CD4-positive, CD25-positive, alpha-beta regulatory T cell (primary cell): ENCODE measurements around the gene ACCSL. TPM values are rescaled to one million over a fixed set of nuclear protein-coding genes. Genes with fewer than 3 reads are reported as not detected.

Experiments used
- ATAC-seq, 2 donors: fragments of 150-1000 bp; cut with Tn5 transposase; one replicate each; pipeline ENCODE4 v1.10.0; 2021; ENCODE audit warnings: low read depth in 2 of 2, moderate number of reproducible peaks in 2 of 2, moderate library complexity in 1 of 2
- DNase-seq, 3 donors: peaks; one replicate each; pipeline versions ENCODE4 v3.0.0 to v3.0.0-alpha.2; 2012 to 2022; ENCODE audit warnings: mixed read lengths in 1 of 3
- H3K27ac ChIP-seq: one replicate; pipeline ENCODE4 v1.7.0; 2013; ENCODE audit warnings: mild to moderate bottlenecking, low read length; ENCODE audit not compliant: insufficient read depth, poor library complexity, severe bottlenecking
- H3K27me3 ChIP-seq: one replicate; pipeline ENCODE4 v1.7.0; 2013; ENCODE audit warnings: low read length; ENCODE audit not compliant: control insufficient read depth, insufficient read depth
- H3K36me3 ChIP-seq: one replicate; pipeline ENCODE4 v1.7.0; 2013; ENCODE audit warnings: mild to moderate bottlenecking, low read length, moderate library complexity; ENCODE audit not compliant: control insufficient read depth, insufficient read depth
- H3K4me1 ChIP-seq: 2 replicates; pipeline ENCODE4 v1.7.0; 2013; ENCODE audit warnings: mild to moderate bottlenecking, low read length; ENCODE audit not compliant: insufficient read depth, control insufficient read depth, poor library complexity, severe bottlenecking
- H3K4me3 ChIP-seq: one replicate; pipeline ENCODE4 v1.7.0; 2013; ENCODE audit warnings: low read depth, mild to moderate bottlenecking, low read length, moderate library complexity
- H3K9me3 ChIP-seq, 2 experiments: 1 replicate in 1 of 2; 2 replicates in 1 of 2; pipeline ENCODE4 v1.7.0; 2013; ENCODE audit warnings: low read length in 2 of 2, mild to moderate bottlenecking in 1 of 2, moderate library complexity in 1 of 2; ENCODE audit not compliant: control insufficient read depth in 2 of 2
- H3K27ac Mint-ChIP-seq, 3 donors: one replicate each; pipeline ENCODE4 v1.8.0; 2020 to 2022; ENCODE audit warnings: mild to moderate bottlenecking in 3 of 3, mixed read lengths in 3 of 3, moderate library complexity in 2 of 3
- H3K27me3 Mint-ChIP-seq: one replicate; pipeline ENCODE4 v1.8.0; 2022; ENCODE audit warnings: mild to moderate bottlenecking, mixed read lengths
- H3K36me3 Mint-ChIP-seq: one replicate; pipeline ENCODE4 v1.8.0; 2020; ENCODE audit warnings: mixed read lengths
- H3K4me1 Mint-ChIP-seq, 4 donors: one replicate each; pipeline ENCODE4 v1.8.0; 2020 to 2022; ENCODE audit warnings: mixed read lengths in 4 of 4, mild to moderate bottlenecking in 1 of 4
- H3K4me3 Mint-ChIP-seq, 4 donors: one replicate each; pipeline ENCODE4 v1.8.0; 2020 to 2022; ENCODE audit warnings: mild to moderate bottlenecking in 4 of 4, mixed read lengths in 4 of 4, moderate library complexity in 3 of 4
- H3K9me3 Mint-ChIP-seq, 7 donors: one replicate each; pipeline ENCODE4 v1.8.0; 2020 to 2022; ENCODE audit warnings: mixed read lengths in 7 of 7, mild to moderate bottlenecking in 3 of 7, moderate library complexity in 2 of 7
- polyA plus RNA-seq, 4 donors: library from polyadenylated mRNA; unstranded; fragments of 300-500 nt; fragmentation: Illumina TruSeq; gene quantifications; one replicate each; pipeline ENCODE4 v1.2.3, GENCODE V29; 2021
- total RNA-seq: library from RNA; stranded (reverse); gene quantifications from one replicate; pipeline ENCODE4 v1.2.3, GENCODE V29; 2022

ACCSL gene
- total and polyA plus RNA-seq, 5 donors from 2014 or later: not detected

GRCh38 chr11:44032299-44033085, 15.3 kb upstream of the ACCSL start:
- peaks cover 2% of the 10 kb centered on the region for H3K27me3 ChIP-seq
- DNase-seq (no peak), ATAC-seq (no peak)
- no peak overlapping the region for H3K4me3 Mint-ChIP-seq
- no peak overlapping the region for H3K27ac Mint-ChIP-seq
- no peaks in the 10 kb centered on the region for H3K36me3 ChIP-seq
- no peaks in the 10 kb centered on the region for H3K36me3 Mint-ChIP-seq
- H3K4me1 Mint-ChIP-seq: no peaks in the 10 kb centered on the region
- H3K27ac ChIP-seq: no peak overlapping the region
- H3K27me3 Mint-ChIP-seq: peaks cover 17% of the 10 kb centered on the region
- H3K9me3 ChIP-seq: peaks cover 0 to 2% of the 10 kb centered on the region in 2 experiments
- H3K4me3 ChIP-seq: no peak overlapping the region
- H3K4me1 ChIP-seq: no peaks in the 10 kb centered on the region
- H3K9me3 Mint-ChIP-seq: peaks cover 0 to 2% (median 0%) of the 10 kb centered on the region in 7 donors

- ATAC-seq (no peak), DNase-seq (no peak)
- peaks cover 0 to 2% (median 0%) of the 10 kb centered on the region in 7 donors for H3K9me3 Mint-ChIP-seq
- H3K4me3 Mint-ChIP-seq: no peak overlapping the region
- H3K27ac ChIP-seq: no peak overlapping the region
- no peak overlapping the region for H3K4me3 ChIP-seq
- H3K27ac Mint-ChIP-seq: no peak overlapping the region
- H3K36me3 Mint-ChIP-seq: no peaks in the 10 kb centered on the region
- H3K4me1 Mint-ChIP-seq: no peaks in the 10 kb centered on the region
- H3K9me3 ChIP-seq: no peaks in the 10 kb centered on the region
- no peaks in the 10 kb centered on the region for H3K4me1 ChIP-seq
- H3K27me3 ChIP-seq: peaks cover 2% of the 10 kb centered on the region
- no peaks in the 10 kb centered on the region for H3K36me3 ChIP-seq
- peaks cover 24% of the 10 kb centered on the region for H3K27me3 Mint-ChIP-seq
Observed at GRCh38 chr11:44033411-44033850, 14.3 kb upstream of the ACCSL start.

- no peak overlapping the region for H3K4me3 ChIP-seq
- H3K36me3 Mint-ChIP-seq: no peaks in the 10 kb centered on the region
- H3K27ac ChIP-seq: no peak overlapping the region
- peaks cover 2% of the 10 kb centered on the region for H3K27me3 ChIP-seq
- H3K9me3 Mint-ChIP-seq: peaks cover 0 to 2% (median 0%) of the 10 kb centered on the region in 7 donors
- H3K4me1 ChIP-seq: no peaks in the 10 kb centered on the region
- H3K27ac Mint-ChIP-seq: no peak overlapping the region
- no peaks in the 10 kb centered on the region for H3K4me1 Mint-ChIP-seq
- no peak overlapping the region for H3K4me3 Mint-ChIP-seq
- no peaks in the 10 kb centered on the region for H3K36me3 ChIP-seq
- peaks cover 24% of the 10 kb centered on the region for H3K27me3 Mint-ChIP-seq
- ATAC-seq: no peak
- no peaks in the 10 kb centered on the region for H3K9me3 ChIP-seq
- DNase-seq: no peak
Observed at GRCh38 chr11:44033856-44034255, 13.9 kb upstream of the ACCSL start.

GRCh38 chr11:44034639-44035038, 13.1 kb upstream of the ACCSL start:
- no peak overlapping the region for H3K4me3 Mint-ChIP-seq
- no peaks in the 10 kb centered on the region for H3K4me1 Mint-ChIP-seq
- H3K27ac ChIP-seq: no peak overlapping the region
- no peak for ATAC-seq
- no peaks in the 10 kb centered on the region for H3K9me3 ChIP-seq
- H3K27me3 Mint-ChIP-seq: peaks cover 19% of the 10 kb centered on the region
- H3K4me3 ChIP-seq: no peak overlapping the region
- H3K36me3 Mint-ChIP-seq: no peaks in the 10 kb centered on the region
- H3K4me1 ChIP-seq: no peaks in the 10 kb centered on the region
- peaks cover 0 to 2% (median 0%) of the 10 kb centered on the region in 7 donors for H3K9me3 Mint-ChIP-seq
- DNase-seq: no peak
- no peaks in the 10 kb centered on the region for H3K36me3 ChIP-seq
- H3K27ac Mint-ChIP-seq: no peak overlapping the region
- H3K27me3 ChIP-seq: peaks cover 2% of the 10 kb centered on the region

- Histone ChIP-seq H3K36me3 (no peaks in the 10 kb centered on the region), H3K27me3 (no peaks in the 10 kb centered on the region), H3K4me1 (no peaks in the 10 kb centered on the region), H3K4me3 (no peak overlapping the region), H3K27ac (no peak overlapping the region), H3K9me3 (peaks cover 0 to 3% of the 10 kb centered on the region in 2 experiments)
- peaks cover 19% of the 10 kb centered on the region for H3K27me3 Mint-ChIP-seq
- no peak overlapping the region for H3K4me3 Mint-ChIP-seq
- H3K4me1 Mint-ChIP-seq: no peaks in the 10 kb centered on the region
- DNase-seq: peak in 1 of 3 donors; percentile 34
- H3K27ac Mint-ChIP-seq: no peak overlapping the region
- H3K9me3 Mint-ChIP-seq: peaks cover 0 to 12% (median 2%) of the 10 kb centered on the region in 7 donors
- ATAC-seq: no peak
- peaks cover 4% of the 10 kb centered on the region for H3K36me3 Mint-ChIP-seq
Observed at GRCh38 chr11:44036811-44037657, 10.7 kb upstream of the ACCSL start.

- H3K27me3 ChIP-seq: no peaks in the 10 kb centered on the region
- H3K27ac Mint-ChIP-seq: no peak overlapping the region
Observed at GRCh38 chr11:44037658-44037998, 10.2 kb upstream of the ACCSL start.

GRCh38 chr11:44043157-44043556, 4.6 kb upstream of the ACCSL start:
- peaks cover 0 to 12% (median 1%) of the 10 kb centered on the region in 7 donors for H3K9me3 Mint-ChIP-seq
- peaks cover 0 to 3% of the 10 kb centered on the region in 2 experiments for H3K9me3 ChIP-seq
- DNase-seq (no peak), ATAC-seq (no peak)
- no peaks in the 10 kb centered on the region for H3K4me1 ChIP-seq
- H3K4me3 ChIP-seq: no peak overlapping the region
- no peak overlapping the region for H3K27ac ChIP-seq
- H3K27me3 Mint-ChIP-seq: peaks cover 22% of the 10 kb centered on the region
- no peaks in the 10 kb centered on the region for H3K4me1 Mint-ChIP-seq
- no peak overlapping the region for H3K27ac Mint-ChIP-seq
- H3K36me3 Mint-ChIP-seq: peaks cover 4% of the 10 kb centered on the region
- H3K27me3 ChIP-seq: peaks cover 2% of the 10 kb centered on the region
- H3K36me3 ChIP-seq: no peaks in the 10 kb centered on the region
- no peak overlapping the region for H3K4me3 Mint-ChIP-seq

More at GRCh38 chr11:44037658-44037998, 10.2 kb upstream of the ACCSL start:
- no peak overlapping the region for H3K4me3 Mint-ChIP-seq
- Histone ChIP-seq H3K36me3 (no peaks in the 10 kb centered on the region), H3K4me1 (no peaks in the 10 kb centered on the region), H3K4me3 (no peak overlapping the region), H3K27ac (no peak overlapping the region), H3K9me3 (peaks cover 0 to 3% of the 10 kb centered on the region in 2 experiments)
- peaks cover 0 to 12% (median 2%) of the 10 kb centered on the region in 7 donors for H3K9me3 Mint-ChIP-seq
- no peak for ATAC-seq
- H3K4me1 Mint-ChIP-seq: no peaks in the 10 kb centered on the region
- no peak for DNase-seq
- peaks cover 19% of the 10 kb centered on the region for H3K27me3 Mint-ChIP-seq
- peaks cover 4% of the 10 kb centered on the region for H3K36me3 Mint-ChIP-seq
